HL-60 (cell line): ENCODE data around the gene ADCY1.

Source experiments
- DNase-seq, 2 experiments: peaks; one replicate each; pipeline ENCODE4 v3.0.0-alpha.2; 2010 to 2020; ENCODE audit warnings: low read depth in 1 of 2, low spot score in 1 of 2
- H3K27ac ChIP-seq: fragments of 250-450 bp; sonication (Bioruptor Pico); replicated peaks from 2 replicates; pipeline ENCODE4 v1.5.1; 2020; ENCODE audit warnings: mild to moderate bottlenecking, moderate library complexity
- H3K27me3 ChIP-seq: fragments of 250-450 bp; sonication (Bioruptor Pico); 2 replicates; pipeline ENCODE4 v1.5.1; 2021; ENCODE audit warnings: mild to moderate bottlenecking, moderate library complexity; ENCODE audit not compliant: insufficient read depth, poor library complexity, severe bottlenecking
- H3K4me3 ChIP-seq: replicated peaks from 2 replicates; pipeline ENCODE4 v1.5.1; 2011; ENCODE audit warnings: mild to moderate bottlenecking, control low read depth, low read length; ENCODE audit not compliant: insufficient read depth
- CTCF ChIP-seq: IDR thresholded peaks from one replicate; pipeline ENCODE4 v1.5.1; 2011; ENCODE audit warnings: low read length, control low read depth, inconsistent platforms; ENCODE audit not compliant: insufficient read depth
- GABPA ChIP-seq: IDR thresholded peaks from 2 replicates; pipeline ENCODE4 v1.6.1; 2012; ENCODE audit warnings: low read depth
- POLR2AphosphoS5 ChIP-seq: IDR thresholded peaks from 2 replicates; pipeline ENCODE4 v1.6.1; 2012; ENCODE audit warnings: low read depth
- REST ChIP-seq: IDR thresholded peaks from 2 replicates; pipeline ENCODE4 v1.6.1; 2012; ENCODE audit warnings: low read depth; ENCODE audit not compliant: insufficient replicate concordance
- SPI1 ChIP-seq: IDR thresholded peaks from 2 replicates; pipeline ENCODE4 v1.6.1; 2012; ENCODE audit warnings: low read depth, mild to moderate bottlenecking, borderline replicate concordance

The ADCY1 gene

DNA sequence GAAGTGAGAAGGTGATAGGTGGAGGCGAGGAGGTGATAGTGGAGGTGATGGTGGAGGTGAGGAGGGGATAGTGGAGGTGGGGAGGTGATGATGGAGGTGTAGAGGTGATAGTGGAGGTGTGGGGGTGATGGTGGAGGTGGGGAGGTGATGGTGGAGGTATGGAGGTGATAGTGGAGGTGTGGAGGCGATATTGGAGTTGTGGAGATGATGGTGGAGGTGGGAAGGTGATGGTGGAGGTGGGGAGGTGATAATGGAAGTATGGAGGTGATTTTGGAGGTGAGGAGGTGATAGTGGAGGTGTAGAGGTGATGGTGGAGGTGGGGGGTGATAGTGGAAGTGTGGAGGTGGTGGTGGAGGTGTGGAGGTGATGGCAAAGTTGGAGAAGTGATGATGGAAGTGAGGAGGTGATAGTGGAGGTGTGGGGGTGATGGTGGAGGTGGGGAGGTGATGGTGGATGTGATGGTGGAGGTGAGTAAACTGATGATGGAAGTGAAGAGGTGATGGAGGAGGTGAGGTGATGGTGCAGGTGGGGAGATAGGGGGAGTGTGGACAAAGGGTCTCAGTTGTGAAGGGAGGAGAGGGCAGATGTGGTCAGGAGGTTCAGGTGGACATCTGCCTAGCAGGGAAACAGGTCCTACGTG, 36.6 kb downstream of the ADCY1 start:
- H3K4me3 ChIP-seq = no peak overlapping the region
- no peak for DNase-seq
- H3K27ac ChIP-seq = no peak overlapping the region
- TF ChIP-seq GABPA (no peak), REST (no peak), SPI1 (no peak), POLR2AphosphoS5 (no peak), CTCF (no peak)
- no peaks in the 10 kb centered on the region for H3K27me3 ChIP-seq

- TF ChIP-seq GABPA = no peak
- TF ChIP-seq CTCF = no peak
- TF ChIP-seq REST = no peak
- no peak for TF ChIP-seq SPI1
- TF ChIP-seq POLR2AphosphoS5 = no peak
- H3K27me3 ChIP-seq = no peaks in the 10 kb centered on the region
- no peak overlapping the region for H3K4me3 ChIP-seq
- DNase-seq = no peak
- no peak overlapping the region for H3K27ac ChIP-seq
Measured at GRCh38 chr7:45617166-45617565, 43.0 kb downstream of the ADCY1 start.

GRCh38 chr7:45622058-45622457, 47.9 kb downstream of the ADCY1 start:
- no peak overlapping the region for H3K4me3 ChIP-seq
- no peak for TF ChIP-seq REST
- TF ChIP-seq CTCF = no peak
- no peak for TF ChIP-seq GABPA
- no peak for TF ChIP-seq SPI1
- no peak for TF ChIP-seq POLR2AphosphoS5
- H3K27me3 ChIP-seq = no peaks in the 10 kb centered on the region
- DNase-seq = no peak
- no peak overlapping the region for H3K27ac ChIP-seq
